ENCODE measurements around the gene FNBP1. TPM values are rescaled to one million over a fixed set of nuclear protein-coding genes. Genes with fewer than 3 reads are reported as not detected.

FNBP1 gene
- total and polyA plus RNA-seq, 2 of the 13 experiments (the other 11 are each of a cell fraction or from before 2014, with no cell fraction given), result 5.4 to 19.5 TPM

DNA sequence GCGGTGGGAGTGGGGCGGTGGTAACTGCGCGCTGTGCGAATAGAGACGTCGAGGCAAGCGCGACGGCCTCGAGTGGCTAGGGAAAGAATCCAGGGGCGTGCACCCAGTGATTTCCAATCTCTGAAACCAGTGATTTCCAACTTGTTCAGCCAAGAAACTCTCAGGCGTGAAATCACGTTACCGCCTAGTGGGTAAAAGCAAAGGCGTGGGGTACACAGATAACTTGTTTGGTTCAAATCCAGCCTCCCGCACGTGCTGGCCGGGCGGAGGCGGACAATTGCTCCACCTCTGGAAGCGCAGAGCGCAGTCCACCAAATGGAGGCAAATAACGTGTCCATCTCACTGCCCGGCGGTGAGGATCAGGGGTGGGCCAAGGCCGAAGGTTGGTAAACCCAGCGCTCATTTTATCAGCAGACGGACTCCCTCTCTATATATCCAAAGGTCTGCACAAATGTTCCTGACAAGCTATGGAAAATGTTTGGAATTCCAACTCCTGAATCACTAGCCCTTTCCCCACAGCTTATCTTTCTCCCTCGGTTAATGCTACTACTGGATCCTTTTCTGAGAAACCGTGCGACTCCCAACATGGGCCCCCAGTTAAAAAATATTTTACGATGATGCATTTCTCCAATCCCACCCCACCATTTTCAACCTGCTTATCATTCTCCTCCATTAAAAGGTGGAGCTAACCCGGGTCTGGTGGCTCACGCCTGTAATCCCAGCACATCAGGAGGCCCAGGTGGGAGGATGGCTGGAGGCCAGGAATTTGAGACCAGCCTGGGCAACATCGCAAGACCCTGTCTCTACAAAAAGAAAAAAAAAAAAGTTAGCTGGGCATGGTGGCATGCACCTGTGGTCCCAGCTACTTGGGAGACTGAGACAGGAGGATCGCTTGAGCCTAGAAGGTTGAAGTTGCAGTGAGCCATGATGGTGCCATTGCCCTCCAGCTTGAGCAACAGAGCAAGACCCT, 950 bp upstream of the FNBP1 start (continued):
- TF ChIP-seq NR3C1 (CRISPR knock-in tag; IDR thresholded peaks at IDR 0.05) (no peak), PHF21A (CRISPR knock-in tag; IDR thresholded peaks at IDR 0.05) (peak; percentile 51; the same call in 1 of the 2 replicates), THAP11 (CRISPR knock-in tag; IDR thresholded peaks at IDR 0.05) (no peak; the same call in 1 of the 2 replicates), SOX5 (CRISPR knock-in tag; IDR thresholded peaks at IDR 0.05; ENCODE audit: borderline replicate concordance) (peak; percentile 23; the same call in 1 of the 2 replicates), MAF1 (CRISPR knock-in tag; IDR thresholded peaks at IDR 0.05; ENCODE audit: borderline replicate concordance) (no peak), PAWR (CRISPR knock-in tag; IDR thresholded peaks at IDR 0.05; ENCODE audit: borderline replicate concordance) (0 out of 2 replicates have a peak, but pooled peaks have one; percentile 45), ZNF737 (CRISPR knock-in tag; IDR thresholded peaks at IDR 0.05; ENCODE audit: borderline replicate concordance) (no peak; the same call in 1 of the 2 replicates), FOSL1 (CRISPR knock-in tag; IDR thresholded peaks at IDR 0.05; ENCODE audit: borderline replicate concordance) (no peak; the same call in 1 of the 2 replicates), U2AF2 (IDR thresholded peaks at IDR 0.05; ENCODE audit: low read depth, low read length) (no peak), KLF11 (CRISPR knock-in tag; IDR thresholded peaks at IDR 0.05) (no peak; the same call in 1 of the 2 replicates), ZNF20 (CRISPR knock-in tag; IDR thresholded peaks at IDR 0.05) (0 out of 2 replicates have a peak, but pooled peaks have one; percentile 25), REXO4 (CRISPR knock-in tag; IDR thresholded peaks at IDR 0.05; ENCODE audit: borderline replicate concordance) (0 out of 2 replicates have a peak, but pooled peaks have one; percentile 41), GABPB1 (CRISPR knock-in tag; IDR thresholded peaks at IDR 0.05) (peak; percentile 63; the same call in 1 of the 2 replicates)
- TF ChIP-seq, protein P1, sequence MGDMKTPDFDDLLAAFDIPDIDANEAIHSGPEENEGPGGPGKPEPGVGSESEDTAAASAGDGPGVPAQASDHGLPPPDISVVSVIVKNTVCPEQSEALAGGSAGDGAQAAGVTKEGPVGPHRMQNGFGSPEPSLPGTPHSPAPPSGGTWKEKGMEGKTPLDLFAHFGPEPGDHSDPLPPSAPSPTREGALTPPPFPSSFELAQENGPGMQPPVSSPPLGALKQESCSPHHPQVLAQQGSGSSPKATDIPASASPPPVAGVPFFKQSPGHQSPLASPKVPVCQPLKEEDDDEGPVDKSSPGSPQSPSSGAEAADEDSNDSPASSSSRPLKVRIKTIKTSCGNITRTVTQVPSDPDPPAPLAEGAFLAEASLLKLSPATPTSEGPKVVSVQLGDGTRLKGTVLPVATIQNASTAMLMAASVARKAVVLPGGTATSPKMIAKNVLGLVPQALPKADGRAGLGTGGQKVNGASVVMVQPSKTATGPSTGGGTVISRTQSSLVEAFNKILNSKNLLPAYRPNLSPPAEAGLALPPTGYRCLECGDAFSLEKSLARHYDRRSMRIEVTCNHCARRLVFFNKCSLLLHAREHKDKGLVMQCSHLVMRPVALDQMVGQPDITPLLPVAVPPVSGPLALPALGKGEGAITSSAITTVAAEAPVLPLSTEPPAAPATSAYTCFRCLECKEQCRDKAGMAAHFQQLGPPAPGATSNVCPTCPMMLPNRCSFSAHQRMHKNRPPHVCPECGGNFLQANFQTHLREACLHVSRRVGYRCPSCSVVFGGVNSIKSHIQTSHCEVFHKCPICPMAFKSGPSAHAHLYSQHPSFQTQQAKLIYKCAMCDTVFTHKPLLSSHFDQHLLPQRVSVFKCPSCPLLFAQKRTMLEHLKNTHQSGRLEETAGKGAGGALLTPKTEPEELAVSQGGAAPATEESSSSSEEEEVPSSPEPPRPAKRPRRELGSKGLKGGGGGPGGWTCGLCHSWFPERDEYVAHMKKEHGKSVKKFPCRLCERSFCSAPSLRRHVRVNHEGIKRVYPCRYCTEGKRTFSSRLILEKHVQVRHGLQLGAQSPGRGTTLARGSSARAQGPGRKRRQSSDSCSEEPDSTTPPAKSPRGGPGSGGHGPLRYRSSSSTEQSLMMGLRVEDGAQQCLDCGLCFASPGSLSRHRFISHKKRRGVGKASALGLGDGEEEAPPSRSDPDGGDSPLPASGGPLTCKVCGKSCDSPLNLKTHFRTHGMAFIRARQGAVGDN (CRISPR knock-in tag; IDR thresholded peaks at IDR 0.05), result peak; percentile 98
- TF ChIP-seq, protein P2, sequence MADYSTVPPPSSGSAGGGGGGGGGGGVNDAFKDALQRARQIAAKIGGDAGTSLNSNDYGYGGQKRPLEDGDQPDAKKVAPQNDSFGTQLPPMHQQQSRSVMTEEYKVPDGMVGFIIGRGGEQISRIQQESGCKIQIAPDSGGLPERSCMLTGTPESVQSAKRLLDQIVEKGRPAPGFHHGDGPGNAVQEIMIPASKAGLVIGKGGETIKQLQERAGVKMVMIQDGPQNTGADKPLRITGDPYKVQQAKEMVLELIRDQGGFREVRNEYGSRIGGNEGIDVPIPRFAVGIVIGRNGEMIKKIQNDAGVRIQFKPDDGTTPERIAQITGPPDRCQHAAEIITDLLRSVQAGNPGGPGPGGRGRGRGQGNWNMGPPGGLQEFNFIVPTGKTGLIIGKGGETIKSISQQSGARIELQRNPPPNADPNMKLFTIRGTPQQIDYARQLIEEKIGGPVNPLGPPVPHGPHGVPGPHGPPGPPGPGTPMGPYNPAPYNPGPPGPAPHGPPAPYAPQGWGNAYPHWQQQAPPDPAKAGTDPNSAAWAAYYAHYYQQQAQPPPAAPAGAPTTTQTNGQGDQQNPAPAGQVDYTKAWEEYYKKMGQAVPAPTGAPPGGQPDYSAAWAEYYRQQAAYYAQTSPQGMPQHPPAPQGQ (CRISPR knock-in tag; IDR thresholded peaks at IDR 0.05; ENCODE audit: borderline replicate concordance), result no peak
- TF ChIP-seq, protein P3, sequence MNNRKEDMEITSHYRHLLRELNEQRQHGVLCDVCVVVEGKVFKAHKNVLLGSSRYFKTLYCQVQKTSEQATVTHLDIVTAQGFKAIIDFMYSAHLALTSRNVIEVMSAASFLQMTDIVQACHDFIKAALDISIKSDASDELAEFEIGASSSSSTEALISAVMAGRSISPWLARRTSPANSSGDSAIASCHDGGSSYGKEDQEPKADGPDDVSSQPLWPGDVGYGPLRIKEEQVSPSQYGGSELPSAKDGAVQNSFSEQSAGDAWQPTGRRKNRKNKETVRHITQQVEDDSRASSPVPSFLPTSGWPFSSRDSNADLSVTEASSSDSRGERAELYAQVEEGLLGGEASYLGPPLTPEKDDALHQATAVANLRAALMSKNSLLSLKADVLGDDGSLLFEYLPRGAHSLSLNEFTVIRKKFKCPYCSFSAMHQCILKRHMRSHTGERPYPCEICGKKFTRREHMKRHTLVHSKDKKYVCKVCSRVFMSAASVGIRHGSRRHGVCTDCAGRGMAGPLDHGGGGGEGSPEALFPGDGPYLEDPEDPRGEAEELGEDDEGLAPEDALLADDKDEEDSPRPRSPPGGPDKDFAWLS (CRISPR knock-in tag; IDR thresholded peaks at IDR 0.05; ENCODE audit: borderline replicate concordance), result no peak
- TF ChIP-seq, protein P4, sequence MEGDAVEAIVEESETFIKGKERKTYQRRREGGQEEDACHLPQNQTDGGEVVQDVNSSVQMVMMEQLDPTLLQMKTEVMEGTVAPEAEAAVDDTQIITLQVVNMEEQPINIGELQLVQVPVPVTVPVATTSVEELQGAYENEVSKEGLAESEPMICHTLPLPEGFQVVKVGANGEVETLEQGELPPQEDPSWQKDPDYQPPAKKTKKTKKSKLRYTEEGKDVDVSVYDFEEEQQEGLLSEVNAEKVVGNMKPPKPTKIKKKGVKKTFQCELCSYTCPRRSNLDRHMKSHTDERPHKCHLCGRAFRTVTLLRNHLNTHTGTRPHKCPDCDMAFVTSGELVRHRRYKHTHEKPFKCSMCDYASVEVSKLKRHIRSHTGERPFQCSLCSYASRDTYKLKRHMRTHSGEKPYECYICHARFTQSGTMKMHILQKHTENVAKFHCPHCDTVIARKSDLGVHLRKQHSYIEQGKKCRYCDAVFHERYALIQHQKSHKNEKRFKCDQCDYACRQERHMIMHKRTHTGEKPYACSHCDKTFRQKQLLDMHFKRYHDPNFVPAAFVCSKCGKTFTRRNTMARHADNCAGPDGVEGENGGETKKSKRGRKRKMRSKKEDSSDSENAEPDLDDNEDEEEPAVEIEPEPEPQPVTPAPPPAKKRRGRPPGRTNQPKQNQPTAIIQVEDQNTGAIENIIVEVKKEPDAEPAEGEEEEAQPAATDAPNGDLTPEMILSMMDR (CRISPR knock-in tag; IDR thresholded peaks at IDR 0.05), result peak; percentile 46
